H7 (cell line): ENCODE measurements around the gene CIZ1. TPM values are rescaled to one million over a fixed set of nuclear protein-coding genes. Genes with fewer than 3 reads are reported as not detected.

Experiments used
- DNase-seq: peaks from one replicate; pipeline ENCODE4 v3.0.0; 2012
- H3K27me3 ChIP-seq: 2 replicates; pipeline ENCODE4 v1.6.0; 2011; ENCODE audit warnings: mild to moderate bottlenecking, low read length; ENCODE audit not compliant: control insufficient read depth, insufficient read depth
- H3K36me3 ChIP-seq: replicated peaks from 2 replicates; pipeline ENCODE4 v1.5.1; 2011; ENCODE audit warnings: low read length; ENCODE audit not compliant: control insufficient read depth, insufficient read depth
- H3K4me3 ChIP-seq: 2 replicates; pipeline ENCODE4 v1.5.1; 2011; ENCODE audit warnings: low read depth, mild to moderate bottlenecking, control low read depth, low read length, moderate library complexity; ENCODE audit not compliant: insufficient read depth
- total RNA-seq: library from RNA; depleted of rRNA; stranded (reverse); fragments of >200 nt; shearing (Covaris generic); gene quantifications from 2 replicates; pipeline ENCODE4 v1.2.3, GENCODE V29; 2014

CIZ1 gene
- total RNA-seq, 1 experiment from 2014 or later: 36.8 TPM

GRCh38 chr9:128205296-128205944 is 14.0 kb upstream of the CIZ1 start:
- no peak for DNase-seq
- Histone ChIP-seq H3K27me3 (no peaks in the 10 kb centered on the region), H3K36me3 (no peaks in the 10 kb centered on the region; the same call in 1 of the 2 replicates), H3K4me3 (no peak overlapping the region)

GRCh38 chr9:128204858-128205257 is 13.5 kb upstream of the CIZ1 start:
- no peak for DNase-seq
- no peaks in the 10 kb centered on the region; the same call in 1 of the 2 replicates for H3K36me3 ChIP-seq
- no peaks in the 10 kb centered on the region for H3K27me3 ChIP-seq
- peak overlapping the region; percentile 92 for H3K4me3 ChIP-seq

- Histone ChIP-seq H3K27me3 (no peaks in the 10 kb centered on the region), H3K4me3 (peak overlapping the region; percentile 92), H3K36me3 (no peaks in the 10 kb centered on the region; the same call in 1 of the 2 replicates)
- DNase-seq: peak; percentile 93
Measured at GRCh38 chr9:128203707-128204551, 12.6 kb upstream of the CIZ1 start.

GRCh38 chr9:128203024-128203706 is 11.8 kb upstream of the CIZ1 start, which contains the start of gene DNM1:
DNM1 (plus strand) TSS chr9:128203379; CDS start chr9:128203471, 92 bp downstream.
- peak; percentile 100 for DNase-seq
- Histone ChIP-seq H3K4me3 (peak within 1 kb of the TSS; percentile 92), H3K36me3 (no peaks in the 10 kb centered on the region; the same call in 1 of the 2 replicates), H3K27me3 (no peaks in the 10 kb centered on the region)

- DNase-seq: no peak
- Histone ChIP-seq H3K36me3 (no peaks in the 10 kb centered on the region; the same call in 1 of the 2 replicates), H3K4me3 (no peak overlapping the region), H3K27me3 (no peaks in the 10 kb centered on the region)
Measured at GRCh38 chr9:128202648-128203023, 11.3 kb upstream of the CIZ1 start.

- Histone ChIP-seq H3K4me3 (no peak overlapping the region), H3K36me3 (no peaks in the 10 kb centered on the region; the same call in 1 of the 2 replicates), H3K27me3 (no peaks in the 10 kb centered on the region)
- no peak for DNase-seq
Measured at GRCh38 chr9:128201441-128202369, 10.3 kb upstream of the CIZ1 start.

GRCh38 chr9:128193469-128194096 is 2.2 kb upstream of the CIZ1 start:
- no peak overlapping the region for H3K4me3 ChIP-seq

GRCh38 chr9:128192601-128193371 is 1.4 kb upstream of the CIZ1 start:
- H3K36me3 ChIP-seq: peaks cover 7% of the 10 kb centered on the region
- H3K27me3 ChIP-seq: no peaks in the 10 kb centered on the region
- DNase-seq: no peak
- no peak overlapping the region for H3K4me3 ChIP-seq

More at GRCh38 chr9:128193469-128194096, 2.2 kb upstream of the CIZ1 start:
- DNase-seq: no peak
- Histone ChIP-seq H3K36me3 (peaks cover 7% of the 10 kb centered on the region), H3K27me3 (no peaks in the 10 kb centered on the region)

- H3K36me3 ChIP-seq: peaks cover 11% of the 10 kb centered on the region
- DNase-seq: peak; percentile 74
- peak overlapping the region; percentile 85 for H3K4me3 ChIP-seq
- H3K27me3 ChIP-seq: no peaks in the 10 kb centered on the region
Measured at GRCh38 chr9:128190516-128191405, 611 bp downstream of the CIZ1 start.

- Histone ChIP-seq H3K4me3 (no peak overlapping the region), H3K36me3 (peaks cover 11% of the 10 kb centered on the region), H3K27me3 (no peaks in the 10 kb centered on the region)
- DNase-seq: no peak
Measured at GRCh38 chr9:128190013-128190412, 1.4 kb downstream of the CIZ1 start.

GRCh38 chr9:128188209-128188608 is 3.2 kb downstream of the CIZ1 start:
- no peaks in the 10 kb centered on the region for H3K27me3 ChIP-seq
- DNase-seq: no peak
- H3K36me3 ChIP-seq: peaks cover 11% of the 10 kb centered on the region
- no peak overlapping the region for H3K4me3 ChIP-seq

- Histone ChIP-seq H3K27me3 (no peaks in the 10 kb centered on the region), H3K4me3 (no peak overlapping the region), H3K36me3 (peaks cover 11% of the 10 kb centered on the region)
- DNase-seq: no peak
Measured at GRCh38 chr9:128187361-128187760, 4.0 kb downstream of the CIZ1 start.
